GM23338 (cell line): ENCODE results near the gene CCN2. TPM values are rescaled to one million over a fixed set of nuclear protein-coding genes. Genes with fewer than 3 reads are reported as not detected.

Source experiments
- ATAC-seq: fragments of 200-7000 bp; cut with Tn5 transposase; 3 replicates; pipeline ENCODE4 v1.9.1; 2020
- DNase-seq: peaks from one replicate; pipeline ENCODE4 v3.0.0-alpha.2; 2015; ENCODE audit warnings: low spot score
- H2AFZ ChIP-seq: fragments of 200-600 bp; sonication (generic); 2 replicates; pipeline ENCODE4 v1.8.0; 2016; ENCODE audit warnings: antibody characterized with exemption, mild to moderate bottlenecking, moderate library complexity
- H3F3A ChIP-seq: fragments of 200-600 bp; sonication (generic); replicated peaks from 2 replicates; pipeline ENCODE4 v1.8.0; 2017; ENCODE audit warnings: antibody characterized with exemption, mixed run types, low read depth
- H3K27ac ChIP-seq: fragments of 200-600 bp; sonication (generic); 2 replicates; pipeline ENCODE4 v1.6.1; 2016; ENCODE audit warnings: low read depth
- H3K27me3 ChIP-seq: fragments of 200-600 bp; sonication (generic); 2 replicates; pipeline ENCODE4 v1.8.0; 2016; ENCODE audit warnings: mild to moderate bottlenecking, mixed run types, moderate library complexity; ENCODE audit not compliant: insufficient read depth
- H3K36me3 ChIP-seq: fragments of 200-600 bp; sonication (generic); 2 replicates; pipeline ENCODE4 v1.8.0; 2016; ENCODE audit warnings: mild to moderate bottlenecking; ENCODE audit not compliant: insufficient read depth
- H3K4me1 ChIP-seq: fragments of 200-600 bp; sonication (generic); 2 replicates; pipeline ENCODE4 v1.8.0; 2016; ENCODE audit warnings: mild to moderate bottlenecking, moderate library complexity; ENCODE audit not compliant: insufficient read depth
- H3K4me2 ChIP-seq: fragments of 200-600 bp; sonication (generic); 2 replicates; pipeline ENCODE4 v1.7.1; 2017; ENCODE audit warnings: mixed run types
- H3K4me3 ChIP-seq: fragments of 200-600 bp; sonication (generic); 2 replicates; pipeline ENCODE4 v1.6.1; 2016; ENCODE audit warnings: mixed run types
- H3K79me2 ChIP-seq: fragments of 200-600 bp; sonication (generic); replicated peaks from 2 replicates; pipeline ENCODE4 v1.8.0; 2017; ENCODE audit warnings: mild to moderate bottlenecking; ENCODE audit not compliant: insufficient read depth
- H3K9me2 ChIP-seq: fragments of 200-600 bp; sonication (generic); 2 replicates; pipeline ENCODE4 v1.8.0; 2017; ENCODE audit not compliant: insufficient read depth
- H4K20me1 ChIP-seq: fragments of 200-600 bp; sonication (generic); replicated peaks from 2 replicates; pipeline ENCODE4 v1.8.0; 2017; ENCODE audit warnings: mild to moderate bottlenecking; ENCODE audit not compliant: insufficient read depth
- H3K27ac Mint-ChIP-seq: 2 replicates; pipeline ENCODE4 v1.8.0; 2020; ENCODE audit warnings: inconsistent platforms, mild to moderate bottlenecking, moderate library complexity, mixed read lengths
- H3K27me3 Mint-ChIP-seq: 3 replicates; pipeline ENCODE4 v1.8.0; 2022; ENCODE audit warnings: low read depth, mild to moderate bottlenecking, moderate library complexity, mixed read lengths, inconsistent platforms; ENCODE audit not compliant: insufficient read depth, poor library complexity
- H3K36me3 Mint-ChIP-seq: 3 replicates; pipeline ENCODE4 v1.8.0; 2021; ENCODE audit warnings: low read depth, mild to moderate bottlenecking, inconsistent platforms, moderate library complexity, mixed read lengths
- H3K4me1 Mint-ChIP-seq: 3 replicates; pipeline ENCODE4 v1.8.0; 2020; ENCODE audit warnings: mild to moderate bottlenecking, inconsistent platforms, mixed read lengths
- H3K4me3 Mint-ChIP-seq: 3 replicates; pipeline ENCODE4 v1.8.0; 2021; ENCODE audit warnings: moderate library complexity, mild to moderate bottlenecking, inconsistent platforms, mixed read lengths
- H3K9me3 Mint-ChIP-seq: 3 replicates; pipeline ENCODE4 v1.8.0; 2020; ENCODE audit warnings: moderate library complexity, mild to moderate bottlenecking, inconsistent platforms, mixed read lengths
- CTCF ChIP-seq, 2 experiments: fragments of 200-600 bp in 1 of 2; sonication (generic) in 1 of 2; conservative IDR thresholded peaks; 2 replicates each; pipeline versions ENCODE4 v1.5.1 to v1.6.1; 2016 to 2017; ENCODE audit warnings: antibody characterized with exemption in 2 of 2, low read depth in 2 of 2, mild to moderate bottlenecking in 2 of 2, moderate library complexity in 1 of 2
- ETS1 ChIP-seq: IDR thresholded peaks from 2 replicates; pipeline ENCODE4 v1.6.1; 2016; ENCODE audit warnings: antibody characterized with exemption
- EZH2 ChIP-seq: fragments of 200-600 bp; sonication (generic); IDR thresholded peaks from one replicate; pipeline ENCODE4 v1.8.0; 2017; ENCODE audit warnings: antibody characterized with exemption, mild to moderate bottlenecking, low read depth; ENCODE audit not compliant: unreplicated experiment
- EZH2phosphoT487 ChIP-seq: fragments of 200-600 bp; sonication (generic); IDR thresholded peaks from one replicate; pipeline ENCODE4 v1.8.1; 2018; ENCODE audit warnings: antibody characterized with exemption; ENCODE audit not compliant: unreplicated experiment
- JUNB ChIP-seq: IDR thresholded peaks from one replicate; pipeline ENCODE4 v1.6.1; 2016; ENCODE audit warnings: antibody characterized with exemption; ENCODE audit not compliant: unreplicated experiment
- NANOG ChIP-seq: IDR thresholded peaks from 2 replicates; pipeline ENCODE4 v1.6.1; 2016; ENCODE audit warnings: antibody characterized with exemption, borderline replicate concordance
- POLR2AphosphoS5 ChIP-seq: IDR thresholded peaks from 2 replicates; pipeline ENCODE4 v1.6.1; 2016; ENCODE audit warnings: antibody characterized with exemption, low read depth
- REST ChIP-seq: IDR thresholded peaks from one replicate; pipeline ENCODE4 v1.6.1; 2018; ENCODE audit warnings: antibody characterized with exemption; ENCODE audit not compliant: unreplicated experiment
- STAT1 ChIP-seq: IDR thresholded peaks from one replicate; pipeline ENCODE4 v1.6.1; 2016; ENCODE audit warnings: antibody characterized with exemption; ENCODE audit not compliant: unreplicated experiment
- ZNF114 ChIP-seq: fragments of 250-450 bp; sonication (Bioruptor Pico); IDR thresholded peaks from 2 replicates; pipeline ENCODE4 v1.5.0; 2020; ENCODE audit warnings: mild to moderate bottlenecking, moderate library complexity
- ZNF331 ChIP-seq: fragments of 250-450 bp; sonication (Bioruptor Pico); IDR thresholded peaks from 2 replicates; pipeline ENCODE4 v1.5.0; 2020; ENCODE audit warnings: low read depth, mild to moderate bottlenecking, moderate library complexity
- ZNF462 ChIP-seq: fragments of 250-450 bp; sonication (Bioruptor Pico); IDR thresholded peaks from 2 replicates; pipeline ENCODE4 v1.5.0; 2020; ENCODE audit warnings: mild to moderate bottlenecking, moderate library complexity
- polyA plus RNA-seq: library from polyadenylated mRNA; unstranded; fragments of >200 nt; fragmentation: Nextera tagmentation; extraction: Ambion mirVana; gene quantifications from 2 replicates; pipeline ENCODE4 v1.2.1, GENCODE V29; 2016
- total RNA-seq: library from RNA; depleted of rRNA; stranded (reverse); fragments of >200 nt; shearing (Covaris generic); gene quantifications from 2 replicates; pipeline ENCODE4 v1.2.3, GENCODE V29; 2014

The CCN2 gene
- total and polyA plus RNA-seq, 2 experiments from 2014 or later: 128 to 159 TPM

GRCh38 chr6:131936156-131936555 is 15.0 kb downstream of the CCN2 start:
- Mint-ChIP-seq H3K36me3 (no peaks in the 10 kb centered on the region), H3K27ac (no peak overlapping the region), H3K4me3 (no peak overlapping the region), H3K27me3 (peaks cover 2% of the 10 kb centered on the region), H3K9me3 (no peaks in the 10 kb centered on the region), H3K4me1 (peaks cover 14% of the 10 kb centered on the region; the same call in 2 of the 3 replicates)
- no peak for DNase-seq
- no peak overlapping the region for H3K4me3 ChIP-seq
- H3K79me2 ChIP-seq: no peaks in the 10 kb centered on the region
- no peak for ATAC-seq
- H3K4me2 ChIP-seq: no peak overlapping the region
- H3K9me2 ChIP-seq: peaks cover 9% of the 10 kb centered on the region
- peaks cover 23% of the 10 kb centered on the region for H3K4me1 ChIP-seq
- TF ChIP-seq EZH2phosphoT487: no peak
- TF ChIP-seq ZNF114 (CRISPR knock-in tag): no peak
- no peak for TF ChIP-seq POLR2AphosphoS5
- TF ChIP-seq CTCF (conservative IDR thresholded peaks at IDR 0.05; ENCODE audit: low read depth in 2 of 2): no peak
- TF ChIP-seq JUNB: no peak
- no peak for TF ChIP-seq EZH2
- no peak for TF ChIP-seq NANOG
- no peak for TF ChIP-seq ETS1
- TF ChIP-seq REST: no peak
- TF ChIP-seq ZNF462 (CRISPR knock-in tag): no peak
- no peak for TF ChIP-seq STAT1
- no peak for TF ChIP-seq ZNF331 (CRISPR knock-in tag)
- H3K27me3 ChIP-seq: no peaks in the 10 kb centered on the region
- H2AFZ ChIP-seq: no peak overlapping the region
- no peaks in the 10 kb centered on the region for H4K20me1 ChIP-seq
- no peaks in the 10 kb centered on the region for H3K36me3 ChIP-seq
- no peak overlapping the region for H3K27ac ChIP-seq
- no peaks in the 10 kb centered on the region for H3F3A ChIP-seq
